ENCODE measurements around the gene CHST8.
"Not testable (repeated sequence)": the region's sequence is repeated elsewhere in the genome, so short reads cannot be mapped to it uniquely, and the experiment has no call there.

CHST8 gene, protein sequence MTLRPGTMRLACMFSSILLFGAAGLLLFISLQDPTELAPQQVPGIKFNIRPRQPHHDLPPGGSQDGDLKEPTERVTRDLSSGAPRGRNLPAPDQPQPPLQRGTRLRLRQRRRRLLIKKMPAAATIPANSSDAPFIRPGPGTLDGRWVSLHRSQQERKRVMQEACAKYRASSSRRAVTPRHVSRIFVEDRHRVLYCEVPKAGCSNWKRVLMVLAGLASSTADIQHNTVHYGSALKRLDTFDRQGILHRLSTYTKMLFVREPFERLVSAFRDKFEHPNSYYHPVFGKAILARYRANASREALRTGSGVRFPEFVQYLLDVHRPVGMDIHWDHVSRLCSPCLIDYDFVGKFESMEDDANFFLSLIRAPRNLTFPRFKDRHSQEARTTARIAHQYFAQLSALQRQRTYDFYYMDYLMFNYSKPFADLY

DNA sequence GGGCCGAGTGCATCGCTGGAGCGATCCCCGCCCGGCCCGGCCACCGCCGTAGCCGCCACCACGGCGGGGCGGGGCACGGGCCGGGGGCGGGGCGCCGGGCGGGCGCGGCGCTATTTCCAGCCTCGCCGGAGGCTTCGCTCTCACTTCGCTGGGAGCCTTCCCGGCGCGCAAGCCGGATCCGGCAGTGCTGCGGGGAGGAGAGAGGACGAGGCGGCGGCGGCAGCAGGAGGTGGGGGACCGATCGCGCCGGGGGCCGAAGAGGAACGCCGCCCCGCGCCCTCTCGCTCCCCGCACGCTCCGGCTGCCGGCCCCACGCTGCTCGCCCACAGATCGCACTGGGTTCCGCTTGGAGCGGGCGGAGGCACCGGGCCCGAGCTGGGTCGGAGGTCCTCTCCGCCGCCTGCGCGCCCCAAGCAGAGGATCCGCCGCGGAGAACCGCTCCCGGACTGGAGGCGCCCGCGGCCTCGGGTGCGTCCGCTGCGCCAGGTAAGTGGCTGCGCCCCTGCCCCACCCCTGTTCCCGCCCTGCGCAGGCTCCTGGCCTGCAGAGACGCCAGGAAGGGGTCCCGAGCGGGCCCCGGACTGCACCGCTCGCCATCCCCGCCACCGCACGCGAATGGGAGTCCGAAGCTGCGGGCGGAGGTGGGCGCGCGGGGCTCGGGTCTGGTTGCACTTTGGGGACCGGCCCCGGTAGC lies at the start of gene CHST8:
Gene CHST8, plus strand, starts transcription at position 143 of the 694 bp plus-strand sequence. CDS start 67,309 bp downstream, outside the sequence.
- no peak for DNase-seq

DNA sequence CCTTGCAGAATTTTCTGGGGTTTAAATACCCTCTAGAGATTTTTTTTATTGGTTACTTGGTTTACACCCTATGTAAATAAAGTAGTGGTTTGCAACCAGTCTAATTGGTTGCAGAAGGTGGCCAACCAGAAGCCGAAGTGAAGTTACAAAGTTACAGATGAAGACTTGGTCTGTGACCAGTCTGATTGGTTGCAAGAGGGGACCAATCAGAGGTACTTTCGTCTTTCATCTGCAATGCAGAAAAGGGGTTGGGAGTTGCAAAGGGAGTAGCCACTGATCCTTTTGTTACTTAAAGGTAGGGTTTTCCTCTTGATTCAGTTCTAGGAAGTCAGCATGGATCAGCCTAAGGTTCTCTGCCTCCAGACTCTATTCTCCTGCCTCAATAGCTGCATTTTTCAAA lies 48.8 kb upstream of the CHST8 start:
- no peak for DNase-seq

DNA sequence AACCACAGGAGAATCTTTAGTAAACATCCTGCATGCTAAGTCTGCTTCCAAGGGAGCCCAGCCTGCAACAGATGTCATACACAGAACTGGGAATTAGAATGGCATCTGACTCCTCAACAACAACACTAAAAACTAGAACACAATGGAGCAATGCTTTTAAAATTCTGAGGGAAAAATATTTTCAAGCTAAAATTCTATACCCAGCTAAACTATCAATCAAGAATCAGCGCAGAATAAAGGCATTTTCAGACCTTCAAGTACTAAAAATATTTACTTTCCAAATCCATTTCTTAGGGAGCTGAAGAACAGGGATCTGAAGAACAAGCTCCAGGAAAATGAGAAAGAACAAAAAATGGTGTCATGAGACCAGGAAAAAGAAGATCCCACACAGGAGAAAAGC lies 46.9 kb upstream of the CHST8 start:
- DNase-seq: no peak

DNA sequence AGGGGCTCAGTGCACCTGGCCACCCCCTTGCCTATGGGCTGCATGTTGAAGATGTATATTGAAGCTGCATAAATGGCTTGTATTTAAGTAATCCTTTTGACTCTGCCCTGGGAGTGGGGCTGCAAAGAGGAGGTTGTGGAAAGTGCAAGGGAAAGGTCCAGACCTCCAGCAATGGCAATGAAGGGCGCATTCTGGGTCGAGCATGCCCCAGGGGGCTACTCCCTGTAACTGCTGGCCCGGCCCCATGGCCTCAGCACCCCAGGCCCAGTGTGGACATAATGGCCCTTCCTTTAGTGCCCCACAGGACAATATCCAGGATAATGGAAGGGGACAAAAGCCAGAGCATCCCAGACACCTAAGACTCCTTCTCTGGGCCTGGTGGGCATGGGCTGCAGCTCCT lies 43.1 kb upstream of the CHST8 start:
- no peak for DNase-seq

DNA sequence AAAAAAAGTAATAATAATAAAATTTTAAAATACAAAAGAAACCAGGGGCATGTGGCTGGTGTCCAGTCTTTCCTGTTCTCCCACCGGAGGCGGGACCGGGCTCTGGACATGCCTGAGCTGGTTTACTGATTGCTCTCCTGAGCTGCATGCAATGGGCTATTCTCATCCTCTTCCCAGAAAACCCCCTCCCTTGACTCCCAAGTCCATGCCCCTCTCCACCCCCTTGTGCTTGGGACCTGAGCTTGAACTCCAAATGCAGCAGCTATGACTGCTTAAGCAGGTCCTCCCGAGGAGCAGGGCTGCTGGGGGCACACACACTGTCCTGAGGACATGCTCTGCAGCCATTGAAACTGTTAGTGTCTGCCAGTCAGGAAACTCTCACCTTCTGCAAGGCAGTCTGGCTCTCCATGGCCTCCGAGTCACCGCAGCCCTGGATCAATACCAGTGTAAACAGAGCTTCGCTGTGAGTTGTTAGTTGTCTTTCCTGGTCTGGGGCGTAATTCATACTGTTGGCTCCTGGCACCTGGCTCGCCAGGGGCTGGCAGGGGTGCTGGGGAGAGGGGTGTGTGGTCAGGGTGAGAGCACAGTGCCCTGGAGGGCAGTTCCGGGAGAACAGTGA lies 41.6 kb upstream of the CHST8 start:
- no peak for DNase-seq

DNA sequence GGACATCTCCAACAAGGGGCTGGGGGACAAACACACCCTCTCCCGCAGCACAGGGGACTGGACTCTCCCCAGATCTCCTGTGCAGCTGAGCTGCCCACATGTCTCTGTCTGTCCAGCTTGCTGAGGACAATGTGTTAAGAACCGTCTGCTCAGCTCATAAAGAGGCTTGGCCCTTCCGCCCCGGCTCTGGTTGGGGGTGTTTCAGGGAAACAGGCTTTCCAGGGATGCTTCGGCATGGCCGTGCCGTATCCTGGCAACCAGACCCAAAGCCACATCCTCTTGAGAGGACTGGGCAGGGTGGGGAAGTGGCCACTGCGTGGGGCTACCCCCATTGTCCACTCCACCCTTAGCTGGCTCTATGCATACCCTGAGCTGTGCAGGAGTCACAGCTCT lies 41.1 kb upstream of the CHST8 start:
- DNase-seq: no peak

DNA sequence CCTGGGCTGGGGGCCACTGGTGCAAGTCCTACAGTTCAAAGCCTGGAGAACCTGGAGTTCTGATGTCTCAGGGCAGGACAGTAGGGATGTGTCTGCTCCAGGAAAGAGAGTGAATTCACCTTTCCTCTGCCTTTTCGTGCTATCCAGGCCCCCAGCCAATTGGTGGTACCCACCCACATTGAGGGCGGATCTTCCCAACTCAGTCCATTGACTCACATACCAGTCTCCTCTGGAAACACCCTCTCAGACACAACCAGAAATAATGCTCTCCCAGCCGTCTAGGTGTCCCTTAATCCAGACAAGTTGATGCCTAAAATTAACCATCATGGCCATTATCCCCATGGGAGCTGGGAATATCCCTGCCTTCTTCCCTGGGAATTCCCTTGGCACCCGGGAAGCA lies 38.8 kb upstream of the CHST8 start:
- DNase-seq: no peak

DNA sequence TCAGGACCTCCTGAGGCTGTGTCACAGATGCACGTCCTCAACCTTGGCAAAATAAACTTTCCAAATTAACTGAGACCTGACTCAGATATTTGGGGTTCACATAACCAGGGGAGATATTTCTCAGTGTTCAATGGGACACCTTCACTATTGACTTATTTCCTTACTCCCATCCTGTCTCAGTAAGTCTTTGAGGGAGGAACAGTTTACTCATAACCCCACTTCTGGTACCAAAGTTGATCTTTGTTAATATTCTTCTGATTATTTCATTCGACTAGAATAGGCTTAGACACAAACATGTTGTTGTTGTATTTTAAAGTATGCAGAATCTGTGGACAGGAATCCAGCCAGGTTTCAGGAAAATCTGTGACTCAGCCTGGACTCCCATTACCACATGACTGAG lies 34.6 kb upstream of the CHST8 start:
- DNase-seq: no peak

DNA sequence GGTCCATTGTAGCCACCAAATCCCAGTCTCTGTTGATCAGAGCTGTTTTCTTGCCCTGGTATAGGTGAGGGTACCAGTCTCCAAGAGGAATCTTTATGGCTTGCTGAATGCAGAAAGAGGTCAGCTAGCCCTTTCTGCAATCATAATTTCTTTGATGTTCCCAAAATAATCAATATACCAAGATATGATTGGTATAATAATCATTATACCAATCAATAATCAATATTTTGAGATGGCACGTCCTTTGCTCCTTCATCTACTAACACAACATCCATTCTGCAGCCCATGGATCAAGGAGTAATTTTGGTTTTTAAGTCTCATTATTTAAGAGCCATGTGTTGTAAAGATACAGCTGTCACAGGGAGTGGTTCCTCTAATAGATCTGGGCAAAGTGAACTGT lies 31.5 kb upstream of the CHST8 start:
- no peak for DNase-seq

DNA sequence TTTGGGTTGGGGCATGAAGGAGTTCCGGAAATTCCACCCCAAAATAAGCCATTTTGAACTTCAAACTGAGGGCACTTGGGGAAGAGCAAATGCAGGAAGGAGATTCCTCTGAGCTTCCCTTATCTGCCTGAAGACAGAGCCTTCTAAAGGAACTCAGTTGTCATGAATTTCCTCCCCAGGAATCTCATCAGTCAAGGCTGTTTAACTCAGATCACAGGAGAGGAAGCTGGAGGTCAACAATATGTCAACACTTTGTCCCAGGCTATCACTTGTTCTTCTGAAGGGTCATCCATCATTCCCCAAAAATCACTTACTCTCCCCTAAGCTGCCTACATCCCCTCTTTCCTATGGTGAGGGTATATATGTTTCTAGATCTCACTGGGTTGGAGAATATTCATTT lies 26.0 kb upstream of the CHST8 start:
- DNase-seq: no peak

DNA sequence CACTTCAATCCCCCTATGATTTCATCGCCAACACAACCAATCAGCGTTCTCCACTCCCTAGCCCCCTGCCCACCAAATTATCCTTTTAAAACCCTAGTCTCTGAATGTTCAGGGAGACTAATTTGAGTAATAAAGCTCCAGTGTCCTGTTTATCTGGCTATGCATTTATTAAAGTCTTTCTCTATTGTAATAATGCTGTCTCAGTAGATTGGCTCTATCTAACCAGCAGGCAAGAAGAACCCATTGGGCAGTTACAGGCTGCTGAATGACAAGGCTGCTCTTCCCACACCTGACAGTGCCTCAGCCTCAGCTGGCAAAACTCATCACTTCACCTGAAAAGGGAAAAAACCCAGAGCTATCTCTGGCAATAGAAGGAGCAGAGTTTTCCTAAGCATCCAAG lies 20.2 kb upstream of the CHST8 start:
- no peak for DNase-seq

DNA sequence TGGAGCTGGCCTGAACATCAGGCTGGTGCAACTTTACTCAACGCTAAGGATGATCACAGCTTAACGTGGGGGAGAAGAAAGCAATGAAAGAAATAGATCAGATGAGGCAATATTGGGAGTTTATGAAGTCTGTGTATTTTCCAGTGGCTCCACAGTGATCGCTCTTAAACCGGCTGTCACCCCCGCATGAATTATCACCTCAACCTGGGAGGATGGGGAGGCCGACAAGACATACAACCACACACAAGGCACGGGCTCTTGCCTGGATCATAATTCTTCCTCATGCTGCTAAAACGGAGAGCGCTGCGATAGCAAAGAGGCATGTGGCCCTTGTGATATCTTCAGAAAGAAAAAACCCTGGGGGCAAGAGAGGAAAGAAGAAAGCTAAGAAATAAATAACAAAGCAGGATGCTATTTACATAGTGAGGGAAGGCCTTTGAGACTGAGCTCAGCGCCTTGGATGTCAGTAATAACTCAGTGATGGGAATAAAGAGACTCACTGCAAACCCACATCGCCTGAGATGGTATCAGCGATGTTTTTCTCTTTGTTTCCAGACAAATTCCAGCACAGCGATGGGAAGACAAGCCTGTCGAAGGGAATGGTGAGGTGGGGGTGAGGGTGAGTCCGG lies 19.1 kb upstream of the CHST8 start:
- no peak for DNase-seq

DNA sequence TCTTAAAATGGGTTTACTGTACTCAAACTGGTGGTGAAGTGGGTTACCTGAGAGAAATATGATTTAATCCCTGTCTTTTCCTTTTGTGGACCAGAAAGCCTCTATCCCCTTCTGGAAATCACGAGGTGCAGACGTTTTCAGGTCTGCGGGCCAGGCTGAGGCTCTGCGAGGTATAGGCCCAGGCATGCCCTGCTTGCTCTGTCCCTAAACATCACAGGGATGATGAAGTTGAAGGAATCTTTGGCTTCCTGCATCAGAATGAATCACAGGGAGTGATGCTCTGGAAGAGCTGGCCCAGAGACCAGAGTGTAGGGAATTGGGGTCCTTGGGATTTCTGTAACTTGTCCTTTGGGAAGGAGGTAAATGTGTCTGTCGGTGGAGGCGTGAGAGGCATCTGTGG lies 18.4 kb upstream of the CHST8 start:
- no peak for DNase-seq

DNA sequence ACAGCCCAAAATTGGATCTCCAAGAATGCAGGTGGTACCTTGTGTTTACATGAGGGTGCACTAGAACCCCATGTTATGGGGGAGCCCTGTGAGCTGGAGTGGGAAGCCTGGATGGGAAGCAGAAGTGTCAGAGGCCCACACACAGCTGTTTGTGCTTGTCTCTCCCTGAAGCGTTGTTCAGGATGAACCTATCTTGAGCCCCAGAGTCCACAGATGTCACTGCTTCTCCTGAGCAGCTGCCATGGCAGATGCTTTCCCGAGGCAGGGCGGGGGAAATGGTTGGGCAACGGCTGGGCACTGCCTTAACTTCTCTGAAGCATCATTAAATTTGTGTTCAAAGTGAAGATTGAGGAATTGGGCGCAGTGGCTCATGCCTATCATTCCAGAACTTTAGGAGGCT lies 17.1 kb upstream of the CHST8 start:
- DNase-seq: no peak

DNA sequence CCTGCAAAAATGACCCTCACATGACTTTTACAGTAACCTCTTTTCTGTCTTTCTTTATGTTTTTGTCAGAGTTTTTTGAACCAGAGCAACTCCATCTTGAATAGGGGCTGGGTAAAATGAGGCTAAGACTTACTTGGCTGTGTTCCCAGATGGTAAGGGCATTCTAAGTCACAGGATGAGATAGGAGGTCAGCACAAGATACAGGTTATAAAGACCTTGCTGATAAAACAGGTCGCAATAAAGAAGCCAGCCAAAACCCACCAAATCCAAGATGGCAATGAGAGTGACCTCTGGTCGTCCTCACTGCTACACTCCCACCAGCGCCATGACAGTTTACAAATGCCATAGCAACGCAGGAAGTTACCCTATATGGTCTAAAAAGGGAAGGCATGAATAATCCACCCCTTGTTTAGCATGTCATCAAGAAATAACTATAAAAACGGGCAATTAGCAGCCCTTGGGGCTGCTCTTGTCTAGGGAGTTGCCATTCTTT lies 15.9 kb upstream of the CHST8 start:
- not testable (repeated sequence) for DNase-seq

DNA sequence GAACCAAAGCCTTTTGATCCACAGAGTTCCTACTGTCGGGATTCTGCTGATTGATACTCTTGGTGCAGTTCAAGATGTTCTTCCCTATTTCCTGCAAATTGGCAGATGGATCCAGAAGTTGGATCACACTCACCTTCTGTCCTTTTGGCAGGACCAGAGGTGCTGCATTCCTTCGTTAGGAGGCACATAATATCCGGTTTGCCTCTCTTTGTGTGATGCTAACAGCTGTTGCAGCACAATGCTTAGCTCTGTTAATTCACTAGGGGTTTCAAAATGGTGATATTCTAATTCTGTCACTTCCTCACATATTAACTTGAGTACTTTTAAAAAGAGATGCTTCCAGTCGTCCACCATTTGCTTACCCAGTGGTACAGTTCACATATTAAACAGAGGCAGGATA lies 15.2 kb upstream of the CHST8 start:
- DNase-seq: no peak

DNA sequence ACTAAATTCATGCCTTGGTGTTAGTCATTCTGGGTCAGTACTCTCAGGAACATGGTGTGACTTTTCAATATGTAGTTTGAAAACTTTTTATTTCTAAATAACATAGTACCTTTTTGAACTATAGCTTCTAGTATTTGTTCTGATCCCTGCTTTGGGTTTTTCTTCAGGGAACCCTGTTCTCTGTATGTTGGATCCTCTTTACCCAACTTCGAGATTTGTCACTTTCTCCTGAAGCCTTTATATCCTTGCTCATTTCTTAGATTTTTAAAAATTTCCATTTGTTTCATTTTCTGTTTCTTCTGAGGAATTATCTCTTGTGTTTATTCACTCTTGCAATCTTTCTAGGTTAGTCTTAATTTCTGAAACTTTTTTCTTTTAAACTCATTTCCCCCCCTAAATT lies 12.4 kb upstream of the CHST8 start:
- DNase-seq: no peak

DNA sequence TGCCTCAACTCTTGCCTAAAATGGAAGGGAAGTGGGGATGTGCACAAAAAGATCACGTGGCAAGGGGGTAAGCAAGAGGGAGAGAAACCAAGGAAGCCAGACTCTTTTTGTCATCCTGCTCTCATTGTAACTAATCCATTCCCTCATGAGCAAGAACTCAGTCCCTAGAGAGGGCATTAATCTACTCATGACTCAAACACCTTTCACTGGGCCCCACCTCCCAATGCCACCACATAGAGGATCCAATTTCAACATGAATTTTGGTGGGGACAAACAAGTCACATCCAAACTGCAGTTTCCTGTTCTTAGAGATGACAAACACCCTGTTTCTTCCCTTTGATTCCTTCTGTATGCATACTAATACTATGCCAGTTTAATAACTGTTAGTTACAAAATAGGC lies 11.2 kb upstream of the CHST8 start:
- no peak for DNase-seq

DNA sequence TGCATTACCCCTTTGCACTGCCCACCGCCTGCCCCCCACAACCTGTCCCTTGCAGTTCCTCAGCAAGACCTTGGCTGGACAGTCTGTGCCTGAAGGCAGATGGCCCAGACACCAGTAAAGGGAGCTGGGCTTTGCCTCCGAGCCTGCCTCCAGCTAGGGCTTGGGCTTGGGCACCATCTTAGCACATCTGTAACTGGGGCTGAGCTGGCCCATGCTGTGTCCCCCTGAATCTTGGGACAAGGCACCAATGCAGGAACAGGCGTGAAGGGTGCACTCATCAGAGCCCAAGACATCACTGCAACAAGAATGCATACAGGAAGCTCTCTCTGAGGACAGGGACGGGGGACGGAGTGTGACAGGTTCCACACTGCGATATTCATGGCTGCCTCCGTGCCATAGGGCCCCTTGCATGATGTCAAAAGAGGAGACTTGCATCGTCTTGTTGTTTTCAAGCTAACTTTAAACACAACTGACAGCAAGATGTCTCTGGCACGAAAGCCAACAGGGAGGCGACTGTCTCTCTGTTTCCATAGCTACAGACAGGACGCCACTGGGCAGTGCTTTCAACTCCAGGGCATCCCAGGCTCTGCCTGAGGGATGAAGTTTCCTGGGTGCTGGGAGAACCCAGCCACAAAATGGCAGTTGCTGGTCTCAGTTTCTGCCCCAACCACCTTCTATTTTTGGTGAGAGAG lies 8.7 kb upstream of the CHST8 start:
- DNase-seq: no peak

DNA sequence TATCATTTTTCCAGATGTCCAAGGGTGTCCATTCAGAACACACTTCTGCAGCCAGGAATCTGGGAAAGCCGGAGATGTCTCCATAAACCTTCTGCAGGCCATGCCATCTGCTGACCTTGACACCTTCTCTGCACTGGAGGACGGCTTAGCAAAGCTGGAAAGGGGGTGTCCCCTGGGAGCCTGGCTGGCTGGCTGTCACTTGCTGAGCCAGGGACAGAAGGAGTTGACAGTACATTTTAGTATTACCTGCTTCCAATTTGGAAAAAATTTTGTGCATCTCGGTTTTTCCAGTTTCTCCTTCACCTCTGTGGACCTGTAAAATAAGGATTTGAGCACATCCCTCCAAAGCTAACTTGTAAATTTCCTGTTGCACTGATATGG lies 8.1 kb upstream of the CHST8 start:
- DNase-seq: no peak

DNA sequence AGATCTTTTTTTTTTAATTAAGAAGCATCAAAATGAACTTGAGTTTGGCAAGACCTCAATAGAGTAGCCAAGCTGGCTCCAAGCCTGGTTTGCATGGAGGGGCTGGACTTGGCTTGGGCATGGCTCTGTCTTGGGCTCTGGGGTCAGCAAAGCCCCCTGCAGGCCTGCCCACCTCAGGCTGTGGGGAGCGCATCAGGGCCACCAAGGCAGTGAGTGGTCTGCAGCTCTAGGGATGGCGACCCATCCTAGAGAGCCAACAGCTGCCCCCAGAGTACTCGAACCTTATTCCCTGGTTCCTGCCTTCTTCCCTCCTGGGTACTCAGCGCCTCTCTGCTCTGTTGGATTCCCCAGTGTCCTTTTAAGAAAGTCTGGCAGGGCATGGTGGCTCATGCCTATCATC lies 5.4 kb upstream of the CHST8 start:
- no peak for DNase-seq

DNA sequence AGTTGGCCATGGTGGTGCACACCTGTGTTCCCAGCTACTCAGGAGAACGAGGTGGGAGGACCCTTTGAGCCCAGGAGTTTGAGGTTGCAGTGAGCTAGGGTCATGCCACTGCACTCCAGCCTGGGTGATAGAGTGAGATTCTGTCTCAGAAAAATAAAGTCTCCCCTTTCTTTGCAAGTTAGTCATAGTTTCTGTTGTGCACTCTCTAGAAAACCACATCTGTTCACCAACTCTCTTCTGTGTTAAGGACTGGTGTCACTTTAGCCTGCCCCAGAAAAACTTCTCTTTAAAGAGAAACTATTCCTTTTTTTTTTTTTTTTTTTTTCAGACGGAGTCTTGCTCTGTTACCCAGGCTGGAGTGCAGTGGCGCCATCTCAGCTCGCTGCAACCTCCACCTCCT lies 4.9 kb upstream of the CHST8 start:
- no peak for DNase-seq

DNA sequence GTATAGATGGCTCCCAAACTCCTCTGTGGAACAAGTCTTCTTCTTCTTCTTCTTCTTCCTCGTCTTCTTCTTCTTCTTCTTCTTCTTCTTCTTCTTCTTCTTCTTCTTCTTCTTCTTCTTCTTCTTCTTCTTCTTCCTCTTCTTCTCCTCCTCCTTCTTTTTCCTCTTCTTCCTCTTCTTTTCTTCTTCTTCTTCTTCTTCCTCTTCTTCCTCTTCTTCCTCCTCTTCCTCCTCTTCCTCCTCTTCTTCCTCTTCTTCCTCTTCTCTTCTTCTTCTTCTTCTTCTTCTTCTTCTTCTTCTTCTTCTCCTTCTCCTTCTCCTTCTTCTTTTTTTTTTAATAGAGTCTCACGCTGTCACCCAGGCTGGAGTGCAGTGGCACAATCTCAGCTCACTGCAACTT lies 3.4 kb upstream of the CHST8 start:
- not testable (repeated sequence) for DNase-seq

All from NCI-H187 (cell line).